ENCODE results near the gene NOP9.

DNA sequence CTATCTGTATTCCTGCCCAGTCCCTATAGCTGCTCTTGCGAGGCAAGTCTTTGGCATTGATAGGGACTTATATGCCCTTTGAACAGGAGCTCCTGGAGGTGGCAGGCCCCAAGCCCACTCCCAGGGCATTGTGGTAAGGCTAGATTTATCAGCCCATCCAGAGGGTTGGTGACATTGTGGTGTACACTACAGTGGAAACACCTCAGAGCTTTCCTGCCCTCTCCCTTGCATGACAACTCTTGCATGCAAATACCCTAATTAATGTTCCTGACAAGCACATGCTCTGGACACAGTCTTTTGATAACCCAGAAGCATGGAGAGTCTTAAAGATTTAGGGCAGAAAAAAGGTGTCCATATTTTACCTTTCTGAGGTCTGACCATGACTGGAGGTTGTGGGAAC is 41.0 kb downstream of the NOP9 start:
- TF ChIP-seq, protein P1, sequence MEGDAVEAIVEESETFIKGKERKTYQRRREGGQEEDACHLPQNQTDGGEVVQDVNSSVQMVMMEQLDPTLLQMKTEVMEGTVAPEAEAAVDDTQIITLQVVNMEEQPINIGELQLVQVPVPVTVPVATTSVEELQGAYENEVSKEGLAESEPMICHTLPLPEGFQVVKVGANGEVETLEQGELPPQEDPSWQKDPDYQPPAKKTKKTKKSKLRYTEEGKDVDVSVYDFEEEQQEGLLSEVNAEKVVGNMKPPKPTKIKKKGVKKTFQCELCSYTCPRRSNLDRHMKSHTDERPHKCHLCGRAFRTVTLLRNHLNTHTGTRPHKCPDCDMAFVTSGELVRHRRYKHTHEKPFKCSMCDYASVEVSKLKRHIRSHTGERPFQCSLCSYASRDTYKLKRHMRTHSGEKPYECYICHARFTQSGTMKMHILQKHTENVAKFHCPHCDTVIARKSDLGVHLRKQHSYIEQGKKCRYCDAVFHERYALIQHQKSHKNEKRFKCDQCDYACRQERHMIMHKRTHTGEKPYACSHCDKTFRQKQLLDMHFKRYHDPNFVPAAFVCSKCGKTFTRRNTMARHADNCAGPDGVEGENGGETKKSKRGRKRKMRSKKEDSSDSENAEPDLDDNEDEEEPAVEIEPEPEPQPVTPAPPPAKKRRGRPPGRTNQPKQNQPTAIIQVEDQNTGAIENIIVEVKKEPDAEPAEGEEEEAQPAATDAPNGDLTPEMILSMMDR (IDR thresholded peaks at IDR 0.05) = no peak
- no peak for TF ChIP-seq POLR2AphosphoS5 (IDR thresholded peaks at IDR 0.05)

Data from gastroesophageal sphincter (tissue), 3 donors.